HUES48 (cell line): ENCODE results near the gene TMEM187.
A peak's percentile ranks its signal among the peaks of the same experiment; 100 is the strongest.

Experiments used
- H3K27ac ChIP-seq: one replicate; pipeline ENCODE4 v1.7.0; 2013; ENCODE audit warnings: low read depth, low read length, inconsistent platforms
- H3K27me3 ChIP-seq: 2 replicates; pipeline ENCODE4 v1.6.1; 2013; ENCODE audit warnings: mild to moderate bottlenecking, low read length; ENCODE audit not compliant: control insufficient read depth, insufficient read depth
- H3K36me3 ChIP-seq: 2 replicates; pipeline ENCODE4 v1.6.1; 2013; ENCODE audit warnings: low read length; ENCODE audit not compliant: control insufficient read depth, insufficient read depth
- H3K4me1 ChIP-seq: 2 replicates; pipeline ENCODE4 v1.6.1; 2013; ENCODE audit warnings: mild to moderate bottlenecking, low read length; ENCODE audit not compliant: control insufficient read depth, insufficient read depth
- H3K4me3 ChIP-seq: 2 replicates; pipeline ENCODE4 v1.5.1; 2013; ENCODE audit warnings: mild to moderate bottlenecking, low read depth, low read length
- H3K9ac ChIP-seq: 2 replicates; pipeline ENCODE4 v1.6.1; 2013; ENCODE audit warnings: mild to moderate bottlenecking, low read depth, low read length, moderate library complexity
- H3K9me3 ChIP-seq: 2 replicates; pipeline ENCODE4 v1.6.1; 2013; ENCODE audit warnings: low read length; ENCODE audit not compliant: control insufficient read depth, insufficient read depth

The TMEM187 gene

GRCh38 chrX:154017766-154018517 is 45.4 kb downstream of the TMEM187 start:
- no peak overlapping the region for H3K27ac ChIP-seq
- H3K36me3 ChIP-seq: peaks cover 12% of the 10 kb centered on the region; the same call in 1 of the 2 replicates
- H3K9ac ChIP-seq: no peak overlapping the region
- H3K4me3 ChIP-seq: no peak overlapping the region
- peaks cover 17% of the 10 kb centered on the region for H3K9me3 ChIP-seq
- H3K4me1 ChIP-seq: peaks cover 11% of the 10 kb centered on the region; the same call in 1 of the 2 replicates
- no peaks in the 10 kb centered on the region for H3K27me3 ChIP-seq

DNA sequence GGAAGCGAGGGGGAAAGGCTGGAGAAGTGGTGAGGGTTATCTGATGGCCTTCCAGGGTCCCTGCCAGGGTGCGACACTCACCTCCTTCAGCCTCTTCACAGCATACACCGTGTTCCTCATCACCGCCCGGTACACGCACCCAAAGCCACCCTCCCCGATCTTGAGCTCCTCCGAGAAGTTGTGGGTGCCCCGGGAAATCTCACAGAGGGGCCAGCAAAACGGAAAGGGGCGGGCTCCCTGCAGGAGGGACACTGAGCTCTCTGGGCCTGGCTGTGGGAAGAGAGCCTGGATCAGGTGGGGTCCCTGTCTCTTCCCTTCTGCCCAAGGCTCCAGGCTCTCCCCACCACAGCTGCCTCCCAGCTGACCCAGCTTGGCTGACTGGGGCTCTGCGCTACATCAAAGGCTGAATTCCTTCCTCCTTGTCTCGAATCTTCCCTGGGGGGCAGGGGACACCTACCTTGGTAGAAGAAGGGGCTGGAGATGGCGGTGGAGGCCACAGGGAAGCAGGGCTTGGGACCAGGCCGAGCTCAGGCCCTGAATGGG is 46.0 kb downstream of the TMEM187 start:
- Histone ChIP-seq H3K36me3 (peaks cover 11% of the 10 kb centered on the region; the same call in 1 of the 2 replicates), H3K27ac (no peak overlapping the region), H3K27me3 (no peaks in the 10 kb centered on the region), H3K4me1 (peaks cover 11% of the 10 kb centered on the region; the same call in 1 of the 2 replicates), H3K4me3 (peak overlapping the region; percentile 35), H3K9me3 (peaks cover 17% of the 10 kb centered on the region), H3K9ac (no peak overlapping the region)

DNA sequence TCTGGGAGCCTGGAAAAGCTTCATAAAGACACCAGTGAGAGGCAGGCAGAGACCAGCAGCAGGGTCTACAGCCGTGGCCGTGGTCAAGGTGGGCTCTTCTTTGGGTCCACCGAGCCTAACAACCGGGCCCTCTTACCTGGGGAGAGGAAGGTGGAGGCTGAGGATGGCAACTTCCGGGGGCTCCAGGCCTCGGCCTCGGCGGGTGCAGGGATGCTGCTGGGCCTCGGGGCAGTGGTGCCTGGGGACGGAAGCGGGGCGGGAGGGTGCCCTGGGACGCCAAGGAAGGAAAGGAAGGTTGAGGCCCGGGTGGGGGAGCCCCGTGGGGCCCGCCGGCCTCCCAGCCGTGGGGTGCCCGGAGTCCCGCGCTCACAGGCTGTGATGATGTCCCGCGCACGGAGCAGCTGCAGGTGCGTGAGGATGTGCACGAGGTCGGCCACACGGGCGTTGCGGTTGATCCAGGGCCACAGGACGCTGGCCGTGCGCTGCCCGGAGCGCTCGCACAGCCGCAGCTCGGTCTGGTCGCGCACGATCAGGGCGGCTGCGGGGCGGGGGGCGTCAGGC is 46.6 kb downstream of the TMEM187 start:
- Histone ChIP-seq H3K27me3 (no peaks in the 10 kb centered on the region), H3K9me3 (peaks cover 22% of the 10 kb centered on the region), H3K4me3 (peak overlapping the region; percentile 57), H3K9ac (peak overlapping the region; percentile 30; the same call in 1 of the 2 replicates), H3K27ac (peak overlapping the region; percentile 47), H3K36me3 (peaks cover 11% of the 10 kb centered on the region; the same call in 1 of the 2 replicates), H3K4me1 (peaks cover 11% of the 10 kb centered on the region; the same call in 1 of the 2 replicates)

DNA sequence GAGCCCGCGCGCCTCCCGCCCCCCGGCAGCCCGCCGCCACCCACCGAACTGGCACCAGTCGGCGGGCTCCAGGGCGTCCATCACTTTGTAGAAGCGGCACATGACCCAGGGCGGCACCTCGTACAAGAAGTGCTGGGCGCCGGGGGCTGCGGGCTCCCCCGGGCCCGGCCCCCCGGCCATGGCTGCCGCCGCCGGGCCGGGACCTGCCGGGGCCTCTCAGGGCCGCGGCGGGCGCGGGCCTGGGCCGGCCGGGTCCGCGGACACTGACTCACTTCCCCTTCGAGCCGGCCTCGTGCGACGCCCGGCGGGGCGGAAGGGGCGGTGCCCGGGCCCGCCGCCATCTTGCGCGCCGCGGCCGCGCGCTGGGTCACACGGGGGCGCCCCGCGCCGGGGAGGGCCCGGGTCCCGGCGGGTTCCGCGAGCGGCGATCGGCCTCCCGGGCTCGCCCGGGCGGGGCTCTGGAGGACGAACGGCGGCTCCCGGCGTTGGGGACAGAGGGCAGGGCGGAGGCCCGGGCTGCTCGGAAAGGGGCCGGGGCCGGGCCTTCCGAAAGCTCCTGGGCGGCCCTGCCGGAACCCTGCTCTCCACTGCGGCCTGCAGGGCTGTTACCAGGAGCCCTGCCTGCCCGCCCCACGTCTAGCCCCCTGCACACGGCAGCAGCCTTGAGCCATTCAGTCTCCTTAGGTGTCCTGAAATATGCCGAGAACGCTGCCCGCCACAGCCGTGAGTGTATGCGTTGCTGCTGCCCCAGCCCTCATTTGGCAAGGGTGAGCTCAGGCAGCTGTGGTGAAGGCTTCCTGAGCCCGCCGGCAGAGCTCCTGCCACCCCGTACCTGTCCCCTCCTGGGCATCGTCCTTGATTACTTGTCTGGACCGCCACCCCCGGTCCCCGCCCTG is 47.3 kb downstream of the TMEM187 start, which contains the start of gene IRAK1:
IRAK1 (minus strand) TSS at position 270 of the 896 bp plus-strand sequence; CDS start at position 180, 90 bp downstream.
- H3K27me3 ChIP-seq: no peaks in the 10 kb centered on the region
- peaks cover 21% of the 10 kb centered on the region for H3K9me3 ChIP-seq
- peak within 1 kb of the TSS; percentile 57 for H3K4me3 ChIP-seq
- H3K27ac ChIP-seq: peak within 1 kb of the TSS; percentile 62
- peaks cover 11% of the 10 kb centered on the region; the same call in 1 of the 2 replicates for H3K36me3 ChIP-seq
- H3K9ac ChIP-seq: peak within 1 kb of the TSS; percentile 48; the same call in 1 of the 2 replicates
- H3K4me1 ChIP-seq: peaks cover 11% of the 10 kb centered on the region; the same call in 1 of the 2 replicates

GRCh38 chrX:154020536-154021115 is 48.1 kb downstream of the TMEM187 start:
- H3K4me3 ChIP-seq: peak overlapping the region; percentile 57
- peaks cover 11% of the 10 kb centered on the region; the same call in 1 of the 2 replicates for H3K4me1 ChIP-seq
- no peaks in the 10 kb centered on the region for H3K27me3 ChIP-seq
- H3K9me3 ChIP-seq: peaks cover 16% of the 10 kb centered on the region
- H3K36me3 ChIP-seq: peaks cover 10% of the 10 kb centered on the region; the same call in 1 of the 2 replicates
- H3K9ac ChIP-seq: no peak overlapping the region
- H3K27ac ChIP-seq: peak overlapping the region; percentile 62

GRCh38 chrX:154021131-154021611 is 48.6 kb downstream of the TMEM187 start:
- H3K4me3 ChIP-seq: no peak overlapping the region
- no peak overlapping the region for H3K9ac ChIP-seq
- H3K4me1 ChIP-seq: peaks cover 11% of the 10 kb centered on the region; the same call in 1 of the 2 replicates

GRCh38 chrX:154022108-154022507 is 49.6 kb downstream of the TMEM187 start:
- H3K4me3 ChIP-seq: no peak overlapping the region
- peaks cover 16% of the 10 kb centered on the region for H3K9me3 ChIP-seq
- no peak overlapping the region for H3K9ac ChIP-seq
- peak overlapping the region; percentile 53 for H3K27ac ChIP-seq
- peaks cover 11% of the 10 kb centered on the region; the same call in 1 of the 2 replicates for H3K4me1 ChIP-seq
- peaks cover 6% of the 10 kb centered on the region; the same call in 1 of the 2 replicates for H3K36me3 ChIP-seq
- H3K27me3 ChIP-seq: no peaks in the 10 kb centered on the region

More at GRCh38 chrX:154021131-154021611, 48.6 kb downstream of the TMEM187 start:
- Histone ChIP-seq H3K27ac (peak overlapping the region; percentile 55), H3K9me3 (peaks cover 16% of the 10 kb centered on the region), H3K36me3 (peaks cover 8% of the 10 kb centered on the region; the same call in 1 of the 2 replicates), H3K27me3 (no peaks in the 10 kb centered on the region)

- Histone ChIP-seq H3K36me3 (no peaks in the 10 kb centered on the region), H3K9ac (no peak overlapping the region), H3K4me3 (no peak overlapping the region), H3K4me1 (peaks cover 11% of the 10 kb centered on the region; the same call in 1 of the 2 replicates), H3K9me3 (peaks cover 16% of the 10 kb centered on the region), H3K27me3 (no peaks in the 10 kb centered on the region), H3K27ac (no peak overlapping the region)
Measured at GRCh38 chrX:154023276-154024000, 50.9 kb downstream of the TMEM187 start.

DNA sequence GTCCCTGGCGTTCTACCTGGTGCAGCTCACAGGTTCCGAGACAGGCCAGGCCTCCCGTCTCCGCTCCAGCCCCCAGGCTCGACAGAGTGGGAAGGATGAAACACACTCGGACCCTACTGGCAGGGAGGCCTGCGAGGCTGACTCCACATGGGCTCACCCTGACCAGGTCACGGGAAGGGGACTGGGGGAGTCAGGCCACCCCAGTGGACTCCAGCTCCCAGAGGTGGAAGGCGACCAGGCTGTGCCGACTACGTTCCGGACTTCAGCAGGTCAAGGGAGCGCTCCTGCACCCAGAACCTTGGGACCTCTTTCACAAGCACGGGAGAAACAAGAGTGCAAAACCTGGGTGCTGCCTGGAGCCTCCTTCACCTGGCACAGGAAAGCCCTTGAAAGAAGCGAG is 51.7 kb downstream of the TMEM187 start:
- no peaks in the 10 kb centered on the region for H3K36me3 ChIP-seq
- H3K4me1 ChIP-seq: peaks cover 11% of the 10 kb centered on the region; the same call in 1 of the 2 replicates
- no peak overlapping the region for H3K4me3 ChIP-seq
- H3K9me3 ChIP-seq: peaks cover 14% of the 10 kb centered on the region
- no peaks in the 10 kb centered on the region for H3K27me3 ChIP-seq
- no peak overlapping the region for H3K27ac ChIP-seq
- no peak overlapping the region for H3K9ac ChIP-seq
